Smooth muscle cell of bladder (primary cell): ENCODE measurements around the gene COL23A1. TPM values are rescaled to one million over a fixed set of nuclear protein-coding genes. Genes with fewer than 3 reads are reported as not detected.

Experiments used
- total RNA-seq: library from RNA; depleted of rRNA; stranded (reverse); fragments of >200 nt; gene quantifications from 2 replicates; pipeline ENCODE4 v1.2.3, GENCODE V29; 2014

Gene COL23A1
- under 0.01 TPM in 1 of 2 replicates, not detected in the other for total RNA-seq

DNA sequence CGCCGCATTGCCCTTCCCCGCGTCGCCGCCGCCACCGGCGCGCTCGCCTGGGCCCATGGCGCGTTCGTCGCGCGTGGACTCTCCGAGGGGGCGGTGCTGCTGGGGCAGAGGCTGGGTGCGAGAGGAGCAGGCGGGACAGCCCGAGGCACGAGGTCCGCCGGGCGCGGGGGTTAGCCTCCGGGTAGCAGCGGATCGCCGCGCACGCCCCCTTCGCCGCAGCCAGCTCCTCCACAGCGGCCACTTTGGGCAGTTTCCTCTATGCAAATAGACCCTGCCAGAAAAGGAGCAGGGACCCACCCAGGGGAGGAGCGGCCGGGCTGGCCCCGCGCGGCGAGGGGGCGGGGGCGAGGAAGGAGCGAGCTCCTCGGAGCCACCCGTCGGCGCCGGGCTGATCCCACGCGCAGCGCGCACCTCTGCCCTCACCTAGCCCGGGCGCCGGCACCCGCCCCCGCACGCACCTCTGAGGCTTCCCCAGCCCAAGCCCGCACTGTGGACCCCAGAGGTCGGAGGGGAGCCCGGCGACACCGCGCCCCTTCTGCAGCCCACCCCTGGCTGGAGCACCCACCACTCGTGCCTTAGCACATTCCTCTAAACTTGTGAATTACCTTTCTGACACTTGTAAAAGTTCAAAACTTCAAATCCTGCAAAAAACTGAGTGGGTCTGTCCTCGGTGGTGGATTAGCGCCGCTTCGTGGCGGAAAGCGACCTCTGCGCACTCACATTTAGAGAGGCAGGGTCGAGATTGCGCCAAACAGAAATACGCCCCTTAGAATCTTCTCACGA, at the start of gene COL23A1:
COL23A1 (minus strand) TSS at position 253 of the 783 bp plus-strand sequence.

DNA sequence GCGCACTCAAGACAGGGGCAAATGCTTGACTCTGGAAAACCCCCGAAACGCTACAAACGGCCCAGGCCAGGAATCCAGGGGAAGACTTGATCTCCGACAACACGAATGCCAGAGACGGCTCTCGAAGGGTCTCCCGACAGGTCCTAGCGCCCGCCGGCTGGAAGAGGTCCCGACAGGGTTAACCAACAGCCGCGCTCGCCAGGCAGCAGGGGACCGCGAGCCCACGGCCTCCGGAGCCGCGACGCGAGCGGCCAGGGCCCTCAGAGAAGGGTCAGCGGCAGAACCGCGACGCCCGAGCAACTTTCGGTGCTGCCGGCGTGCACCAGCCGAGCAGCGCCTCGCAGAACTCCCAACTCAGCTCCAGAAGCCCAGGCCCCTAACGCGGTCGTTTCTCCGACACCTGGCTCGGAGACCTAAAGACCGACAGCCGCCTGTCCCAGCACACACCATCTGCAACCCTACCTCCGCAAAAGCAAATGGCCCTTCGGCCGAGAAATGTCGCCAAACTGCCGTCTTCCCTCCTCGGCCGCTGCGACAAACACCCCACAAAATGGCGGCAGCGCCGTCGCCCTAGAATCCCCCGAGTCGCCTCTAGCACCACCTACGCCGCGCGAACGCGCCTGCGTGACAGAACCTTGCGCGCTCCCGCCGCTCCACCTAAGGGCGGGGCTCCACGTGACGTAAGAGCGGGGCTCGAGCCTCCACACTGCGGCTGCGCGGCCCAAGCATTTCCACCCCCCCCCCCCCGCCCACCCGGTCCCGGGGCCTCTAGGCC, 36.5 kb upstream of the COL23A1 start, which contains the start of gene CLK4:
CLK4 (minus strand) TSS at position 567 of the 775 bp plus-strand sequence. CDS start 3,634 bp downstream, outside the sequence.

DNA sequence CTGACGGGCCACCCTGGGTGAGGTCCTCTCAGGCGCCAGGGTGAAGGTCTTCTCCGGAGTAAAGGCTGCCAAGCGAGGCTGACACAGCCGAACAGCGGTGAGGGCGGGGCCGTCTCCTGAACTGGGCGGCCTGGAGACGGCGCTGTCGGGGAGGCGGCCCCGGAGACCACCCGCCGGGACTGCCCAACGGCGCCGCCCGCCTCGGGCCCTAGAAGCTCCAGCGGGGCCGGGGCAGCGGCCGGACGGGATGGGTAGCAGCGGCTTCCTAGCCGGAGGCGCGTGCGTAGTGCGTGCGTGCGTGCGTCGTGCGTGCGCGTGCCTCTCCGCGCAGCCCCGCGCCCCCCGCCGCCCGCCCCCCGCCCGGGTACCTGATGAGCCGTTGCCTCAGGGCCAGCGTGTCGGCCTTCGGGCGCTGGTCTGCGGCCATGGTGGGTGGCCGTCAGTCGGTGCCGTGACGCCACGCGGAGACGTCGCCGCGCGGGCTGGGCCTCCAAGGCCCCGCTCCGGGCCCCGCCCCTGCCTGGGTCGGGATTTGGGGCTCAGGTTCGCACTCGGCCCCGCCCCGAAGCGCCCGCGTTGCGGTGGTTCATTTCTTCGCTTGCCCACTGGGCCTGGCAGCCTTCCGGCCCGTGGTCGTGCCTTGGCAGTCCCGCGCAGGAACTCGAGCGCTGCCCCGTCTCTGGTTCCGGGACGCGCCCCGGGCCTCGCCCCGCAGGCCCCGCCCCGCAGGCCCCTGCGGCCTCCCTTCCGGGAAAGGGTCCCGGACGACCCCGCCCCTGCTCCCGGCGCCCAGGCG, 357.9 kb downstream of the COL23A1 start, which contains the start of gene PHYKPL:
PHYKPL (minus strand) TSS at position 679 of the 796 bp plus-strand sequence; CDS start at position 427, 252 bp downstream.

DNA sequence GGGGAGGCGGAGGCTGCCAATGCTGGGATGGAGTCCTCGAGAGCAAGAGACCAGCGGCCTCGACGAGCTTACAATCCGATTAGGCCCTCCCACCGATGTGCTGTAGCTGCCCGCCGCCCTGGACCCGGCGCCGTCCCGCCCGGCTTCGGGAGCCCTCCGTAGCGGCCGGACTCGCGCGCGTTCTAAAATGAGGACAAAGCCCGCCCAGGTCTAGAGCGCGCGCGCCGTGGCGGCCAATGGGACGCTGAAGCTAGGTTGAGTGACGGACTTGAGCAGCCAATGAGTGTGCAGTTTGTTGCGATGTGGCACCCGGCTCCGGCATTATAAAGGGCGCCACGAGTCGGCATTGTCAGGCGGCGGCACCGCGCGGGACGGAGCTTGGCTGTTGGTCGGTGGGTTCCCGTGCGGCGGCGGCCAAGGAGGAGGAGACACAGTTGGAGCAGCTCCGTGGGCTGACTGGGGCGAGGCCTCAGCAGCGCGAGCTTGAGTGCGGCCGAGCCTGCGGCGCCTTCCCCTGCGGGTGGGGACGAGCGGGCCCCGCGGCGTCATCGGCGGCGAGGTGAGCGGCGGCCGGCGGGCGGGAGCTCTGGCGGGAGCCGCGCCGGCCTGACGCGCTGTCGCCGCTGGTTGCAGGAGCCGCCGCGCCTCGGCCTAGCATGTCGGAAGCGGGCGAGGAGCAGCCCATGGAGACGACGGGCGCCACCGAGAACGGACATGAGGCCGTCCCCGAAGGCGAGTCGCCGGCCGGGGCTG, 385.8 kb downstream of the COL23A1 start, which contains the start of gene HNRNPAB:
HNRNPAB (plus strand) TSS at position 352 of the 753 bp plus-strand sequence; CDS start at position 657, 305 bp downstream.

Other genes with a start within 250 kb of the COL23A1 start
- gene CLK4, start 36.7 kb upstream of the COL23A1 start, total RNA-seq: 25.0 and 27.8 TPM in 2 replicates
- 5.1 and 6.6 TPM in 2 replicates for gene ZNF354A, start 140.3 kb upstream of the COL23A1 start, total RNA-seq